Hindlimb muscle (tissue), 1 donor: Measurements from ENCODE around the gene TDG. TPM values are rescaled to one million over a fixed set of nuclear protein-coding genes. Genes with fewer than 3 reads are reported as not detected.
"Not testable (repeated sequence)": the region's sequence is repeated elsewhere in the genome, so short reads cannot be mapped to it uniquely, and the experiment has no call there.

Experiments used
- DNase-seq: peaks from one replicate; pipeline ENCODE4 v3.0.0-alpha.2; 2013
- polyA plus RNA-seq: library from polyadenylated mRNA; unstranded; fragments of 120-200 nt; gene quantifications from one replicate; pipeline ENCODE4 v1.2.1, GENCODE V29; 2013; ENCODE audit not compliant: insufficient read length

Gene TDG
- polyA plus RNA-seq, 1 donor, result 27.9 TPM

- no peak for DNase-seq
Measured at GRCh38 chr12:104023710-104024109, 58.0 kb downstream of the TDG start.

GRCh38 chr12:104024348-104024747 lies 58.7 kb downstream of the TDG start:
- no peak for DNase-seq

GRCh38 chr12:104025771-104026170 lies 60.1 kb downstream of the TDG start:
- DNase-seq, result no peak

- no peak for DNase-seq
Measured at GRCh38 chr12:104026841-104027599, 61.3 kb downstream of the TDG start.

- not testable (repeated sequence) for DNase-seq
Measured at GRCh38 chr12:104030596-104030995, 64.9 kb downstream of the TDG start.

GRCh38 chr12:104036143-104036542 lies 70.5 kb downstream of the TDG start:
- not testable (repeated sequence) for DNase-seq

Other genes starting within 250 kb of the TDG start
- 10.5 TPM for gene NT5DC3, start 124.6 kb upstream of the TDG start, polyA plus RNA-seq
- gene HSP90B1, start 35.5 kb upstream of the TDG start, polyA plus RNA-seq, result 269 TPM
- gene GLT8D2, start 84.3 kb downstream of the TDG start, polyA plus RNA-seq, result 40.1 TPM
- 28.4 TPM for gene HCFC2, start 98.7 kb downstream of the TDG start, polyA plus RNA-seq
- 32.6 TPM for gene NFYB, start 172.3 kb downstream of the TDG start, polyA plus RNA-seq
- gene TXNRD1, start 249.9 kb downstream of the TDG start, polyA plus RNA-seq, result 39.2 TPM